Keratinocyte (primary cell): Measurements from ENCODE around the gene TUBGCP3. TPM values are rescaled to one million over a fixed set of nuclear protein-coding genes. Genes with fewer than 3 reads are reported as not detected.

Source experiments
- DNase-seq: peaks from one replicate; pipeline ENCODE4 v3.0.0-alpha.2; 2011; ENCODE audit warnings: low read depth, missing footprints, low spot score
- FAIRE-seq: peaks from 2 replicates; lab custom pipeline; 2011; peaks lifted over from hg19 to GRCh38; lab: Jason Lieb, UNC
- H2AFZ ChIP-seq: 2 replicates; pipeline ENCODE4 v1.6.0; 2012; ENCODE audit warnings: low read length, control low read depth, inconsistent platforms; ENCODE audit not compliant: control insufficient read depth
- H3K27ac ChIP-seq: 2 replicates; pipeline ENCODE4 v1.5.1; 2011; ENCODE audit warnings: low read length; ENCODE audit not compliant: control insufficient read depth, insufficient read depth
- H3K27me3 ChIP-seq: 3 replicates; pipeline ENCODE4 v1.6.0; 2011; ENCODE audit warnings: low read length; ENCODE audit not compliant: control insufficient read depth, insufficient read depth; ENCODE audit errors: extremely low read depth
- H3K36me3 ChIP-seq, 2 experiments: 2 replicates in 1 of 2; 3 replicates in 1 of 2; pipeline ENCODE4 v1.5.1; 2011; ENCODE audit warnings: low read length in 2 of 2, mild to moderate bottlenecking in 1 of 2; ENCODE audit not compliant: control insufficient read depth in 2 of 2, insufficient read depth in 2 of 2; ENCODE audit errors: extremely low read depth in 1 of 2
- H3K4me1 ChIP-seq: 3 replicates; pipeline ENCODE4 v1.5.1; 2011; ENCODE audit warnings: low read length; ENCODE audit not compliant: control insufficient read depth, insufficient read depth; ENCODE audit errors: extremely low read depth
- H3K4me2 ChIP-seq: 3 replicates; pipeline ENCODE4 v1.6.0; 2011; ENCODE audit warnings: low read depth, low read length; ENCODE audit not compliant: control insufficient read depth, insufficient read depth; ENCODE audit errors: extremely low read depth
- H3K4me3 ChIP-seq, 3 experiments: fragments of 200-600 bp in 1 of 3; sonication (generic) in 1 of 3; 2 replicates in 2 of 3; 3 replicates in 1 of 3; pipeline ENCODE4 v1.5.1; 2011 to 2016; ENCODE audit warnings: low read length in 3 of 3, mild to moderate bottlenecking in 3 of 3, control low read depth in 2 of 3, inconsistent platforms in 1 of 3, low read depth in 1 of 3, mixed read lengths in 1 of 3, mixed run types in 1 of 3, moderate library complexity in 1 of 3; ENCODE audit not compliant: control insufficient read depth in 2 of 3, insufficient read depth in 2 of 3; ENCODE audit errors: extremely low read depth in 1 of 3
- H3K79me2 ChIP-seq: 2 replicates; pipeline ENCODE4 v1.6.0; 2012; ENCODE audit warnings: low read length; ENCODE audit not compliant: control insufficient read depth, insufficient read depth
- H3K9ac ChIP-seq: 3 replicates; pipeline ENCODE4 v1.6.0; 2011; ENCODE audit warnings: low read length; ENCODE audit not compliant: control insufficient read depth, insufficient read depth; ENCODE audit errors: extremely low read depth
- H3K9me1 ChIP-seq: 3 replicates; pipeline ENCODE4 v1.6.0; 2011; ENCODE audit warnings: low read length; ENCODE audit not compliant: control insufficient read depth, insufficient read depth; ENCODE audit errors: extremely low read depth
- H3K9me3 ChIP-seq: 2 replicates; pipeline ENCODE4 v1.5.1; 2012; ENCODE audit warnings: low read depth, low read length; ENCODE audit not compliant: control insufficient read depth
- H4K20me1 ChIP-seq: 3 replicates; pipeline ENCODE4 v1.6.0; 2011; ENCODE audit warnings: low read length; ENCODE audit not compliant: control insufficient read depth, insufficient read depth; ENCODE audit errors: extremely low read depth
- EZH2 ChIP-seq: IDR thresholded peaks from one replicate; pipeline ENCODE4 v1.6.1; 2012; ENCODE audit warnings: inconsistent platforms, mild to moderate bottlenecking, low read length, moderate library complexity
- dilution Hi-C: fragments of 300-500 bp; cut with MboI; formaldehyde crosslinking; loops from one replicate; pipeline ENCODE4 v1.7.0; 2020; ENCODE audit warnings: low sequenced_read_pairs; ENCODE audit not compliant: extremely low pct_ligation_motif_present
- polyA plus RNA-seq, 5 experiments: library from polyadenylated mRNA; depleted of rRNA in 3 of 5; stranded (reverse) in 3 of 5; stranded (forward) in 1 of 5; unstranded in 1 of 5; fragments of >200 nt; gene quantifications; 1 replicate in 1 of 5; 2 replicates in 3 of 5; 3 replicates in 1 of 5; pipeline versions ENCODE4 v1.2.1 to v1.2.3, GENCODE V29; 2011 to 2012; ENCODE audit warnings: missing spikeins in 2 of 5, low read depth in 1 of 5, low replicate concordance in 1 of 5
- TF ChIP-seq, protein P1 (sequence below), 3 experiments: IDR thresholded peaks in 1 of 3; conservative IDR thresholded peaks in 1 of 3; optimal IDR thresholded peaks in 1 of 3; 2 replicates in 2 of 3; 3 replicates in 1 of 3; pipeline versions ENCODE3 to v1.5.1; 2011; ENCODE audit warnings: low read length in 3 of 3, mild to moderate bottlenecking in 3 of 3, moderate library complexity in 2 of 3, control low read depth in 1 of 3, inconsistent platforms in 1 of 3; ENCODE audit not compliant: insufficient read depth in 2 of 3; ENCODE audit errors: extremely low read depth in 1 of 3

TUBGCP3 gene
- polyA plus RNA-seq, 1 donor (not counting 4 experiments of a cell fraction or from before 2014, with no cell fraction given): 14.0 TPM

DNA sequence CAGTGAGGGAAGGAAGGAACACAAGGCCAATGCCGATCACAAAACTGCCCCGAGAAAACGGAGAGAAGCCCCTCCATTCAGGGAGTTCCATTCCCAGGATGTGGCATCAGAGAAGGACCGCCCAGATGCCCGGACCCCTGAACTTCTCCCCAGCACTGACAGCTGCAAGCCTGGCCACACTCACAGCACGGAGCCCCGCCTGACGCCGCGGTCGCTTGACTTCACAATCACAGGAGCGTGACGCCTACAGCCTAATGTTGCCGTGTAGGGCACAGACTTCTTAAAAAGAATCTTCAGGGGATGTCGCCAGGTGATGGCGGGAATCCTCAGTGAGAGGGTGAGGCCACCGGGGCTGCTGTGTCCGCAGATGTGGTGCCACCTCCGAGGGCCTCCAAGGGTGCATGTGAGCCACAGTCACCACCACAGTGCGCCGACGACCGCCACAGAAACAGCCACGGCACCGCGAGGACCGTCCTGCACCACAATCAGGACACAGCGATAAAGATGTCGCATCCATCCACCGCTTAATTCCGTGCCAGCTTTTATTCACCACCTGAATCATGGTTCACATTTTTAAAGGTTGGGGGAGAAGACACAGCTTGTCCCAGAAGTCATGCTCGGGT, 134.6 kb downstream of the TUBGCP3 start:
- H3K27ac ChIP-seq: no peak overlapping the region
- no peak overlapping the region for H2AFZ ChIP-seq
- H3K9ac ChIP-seq: no peak overlapping the region
- H3K9me3 ChIP-seq: no peaks in the 10 kb centered on the region
- dilution Hi-C loops: no loop called here
- no peaks in the 10 kb centered on the region for H4K20me1 ChIP-seq
- H3K27me3 ChIP-seq: peaks cover 3% of the 10 kb centered on the region
- no peak for FAIRE-seq
- TF ChIP-seq, protein P1, sequence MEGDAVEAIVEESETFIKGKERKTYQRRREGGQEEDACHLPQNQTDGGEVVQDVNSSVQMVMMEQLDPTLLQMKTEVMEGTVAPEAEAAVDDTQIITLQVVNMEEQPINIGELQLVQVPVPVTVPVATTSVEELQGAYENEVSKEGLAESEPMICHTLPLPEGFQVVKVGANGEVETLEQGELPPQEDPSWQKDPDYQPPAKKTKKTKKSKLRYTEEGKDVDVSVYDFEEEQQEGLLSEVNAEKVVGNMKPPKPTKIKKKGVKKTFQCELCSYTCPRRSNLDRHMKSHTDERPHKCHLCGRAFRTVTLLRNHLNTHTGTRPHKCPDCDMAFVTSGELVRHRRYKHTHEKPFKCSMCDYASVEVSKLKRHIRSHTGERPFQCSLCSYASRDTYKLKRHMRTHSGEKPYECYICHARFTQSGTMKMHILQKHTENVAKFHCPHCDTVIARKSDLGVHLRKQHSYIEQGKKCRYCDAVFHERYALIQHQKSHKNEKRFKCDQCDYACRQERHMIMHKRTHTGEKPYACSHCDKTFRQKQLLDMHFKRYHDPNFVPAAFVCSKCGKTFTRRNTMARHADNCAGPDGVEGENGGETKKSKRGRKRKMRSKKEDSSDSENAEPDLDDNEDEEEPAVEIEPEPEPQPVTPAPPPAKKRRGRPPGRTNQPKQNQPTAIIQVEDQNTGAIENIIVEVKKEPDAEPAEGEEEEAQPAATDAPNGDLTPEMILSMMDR (optimal IDR thresholded peaks at IDR 0.05 in 1 of 3, IDR thresholded peaks at IDR 0.05 in 1 of 3, conservative IDR thresholded peaks at IDR 0.05 in 1 of 3; ENCODE audit: extremely low read depth in 1 of 3, insufficient read depth in 2 of 3, low read length in 3 of 3): no peak
- no peak for TF ChIP-seq EZH2
- no peaks in the 10 kb centered on the region for H3K4me1 ChIP-seq
- H3K4me3 ChIP-seq: no peak overlapping the region
- H3K9me1 ChIP-seq: no peaks in the 10 kb centered on the region
- H3K4me2 ChIP-seq: no peak overlapping the region
- H3K36me3 ChIP-seq: no peaks in the 10 kb centered on the region
- DNase-seq: no peak
- no peaks in the 10 kb centered on the region for H3K79me2 ChIP-seq

DNA sequence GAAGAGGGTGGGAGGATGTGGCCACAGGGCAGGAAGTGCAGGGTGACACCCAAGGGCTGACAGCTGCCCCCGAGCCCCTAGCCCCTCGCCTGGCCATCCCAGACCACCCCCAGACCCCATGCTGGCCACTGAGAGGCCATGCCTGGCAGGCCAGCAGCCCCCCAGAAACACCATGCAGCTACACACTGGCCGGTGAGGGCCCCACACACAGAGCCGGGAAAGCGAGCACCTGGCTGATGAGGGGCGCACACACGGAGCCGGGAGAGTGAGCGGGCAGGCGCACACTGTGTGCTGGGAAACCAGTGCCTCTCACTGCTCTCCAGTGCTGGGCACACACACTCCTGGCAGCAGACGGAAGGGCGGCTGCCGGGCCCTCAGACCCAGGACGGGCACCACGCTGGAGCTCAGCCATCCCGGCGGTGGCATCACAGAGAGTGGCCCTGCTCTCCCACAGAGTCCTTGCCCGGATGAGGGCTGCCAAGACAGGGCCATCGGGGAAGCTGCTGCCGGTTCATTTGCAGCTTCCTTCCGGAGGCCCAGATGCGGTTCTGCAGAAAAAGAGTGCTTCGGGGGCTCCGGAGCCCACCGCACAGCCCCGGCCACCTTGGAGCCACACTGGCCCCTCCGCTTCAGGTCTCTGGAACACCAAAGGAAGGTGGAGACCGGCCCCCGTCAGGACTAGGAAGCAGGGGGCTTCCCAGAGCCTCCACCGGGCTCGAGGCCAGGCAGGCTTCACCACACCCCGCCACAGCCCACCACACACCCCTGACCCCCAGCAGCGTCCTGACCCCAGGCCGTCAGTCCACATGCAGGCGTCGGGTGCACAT, 135.4 kb downstream of the TUBGCP3 start:
- H2AFZ ChIP-seq: no peak overlapping the region
- H4K20me1 ChIP-seq: no peaks in the 10 kb centered on the region
- peaks cover 3% of the 10 kb centered on the region for H3K27me3 ChIP-seq

More for the DNA sequence above, 135.4 kb downstream of the TUBGCP3 start:
- Histone ChIP-seq H3K4me3 (no peak overlapping the region), H3K27ac (no peak overlapping the region), H3K9me3 (no peaks in the 10 kb centered on the region), H3K4me1 (no peaks in the 10 kb centered on the region), H3K4me2 (no peak overlapping the region), H3K9me1 (no peaks in the 10 kb centered on the region), H3K36me3 (no peaks in the 10 kb centered on the region), H3K79me2 (no peaks in the 10 kb centered on the region), H3K9ac (no peak overlapping the region)
- DNase-seq: no peak
- no peak for FAIRE-seq
- dilution Hi-C loops: no loop called here
- TF ChIP-seq EZH2: no peak
- TF ChIP-seq, protein P1 (optimal IDR thresholded peaks at IDR 0.05 in 1 of 3, IDR thresholded peaks at IDR 0.05 in 1 of 3, conservative IDR thresholded peaks at IDR 0.05 in 1 of 3; ENCODE audit: extremely low read depth in 1 of 3, insufficient read depth in 2 of 3, low read length in 3 of 3): no peak
